CD1c-positive myeloid dendritic cell (primary cell): ENCODE measurements around the gene KLHDC7B.

Source experiments
- DNase-seq: peaks from one replicate; pipeline ENCODE4 v3.0.0-alpha.2; 2016; ENCODE audit errors: extremely low spot score

The KLHDC7B gene

DNA sequence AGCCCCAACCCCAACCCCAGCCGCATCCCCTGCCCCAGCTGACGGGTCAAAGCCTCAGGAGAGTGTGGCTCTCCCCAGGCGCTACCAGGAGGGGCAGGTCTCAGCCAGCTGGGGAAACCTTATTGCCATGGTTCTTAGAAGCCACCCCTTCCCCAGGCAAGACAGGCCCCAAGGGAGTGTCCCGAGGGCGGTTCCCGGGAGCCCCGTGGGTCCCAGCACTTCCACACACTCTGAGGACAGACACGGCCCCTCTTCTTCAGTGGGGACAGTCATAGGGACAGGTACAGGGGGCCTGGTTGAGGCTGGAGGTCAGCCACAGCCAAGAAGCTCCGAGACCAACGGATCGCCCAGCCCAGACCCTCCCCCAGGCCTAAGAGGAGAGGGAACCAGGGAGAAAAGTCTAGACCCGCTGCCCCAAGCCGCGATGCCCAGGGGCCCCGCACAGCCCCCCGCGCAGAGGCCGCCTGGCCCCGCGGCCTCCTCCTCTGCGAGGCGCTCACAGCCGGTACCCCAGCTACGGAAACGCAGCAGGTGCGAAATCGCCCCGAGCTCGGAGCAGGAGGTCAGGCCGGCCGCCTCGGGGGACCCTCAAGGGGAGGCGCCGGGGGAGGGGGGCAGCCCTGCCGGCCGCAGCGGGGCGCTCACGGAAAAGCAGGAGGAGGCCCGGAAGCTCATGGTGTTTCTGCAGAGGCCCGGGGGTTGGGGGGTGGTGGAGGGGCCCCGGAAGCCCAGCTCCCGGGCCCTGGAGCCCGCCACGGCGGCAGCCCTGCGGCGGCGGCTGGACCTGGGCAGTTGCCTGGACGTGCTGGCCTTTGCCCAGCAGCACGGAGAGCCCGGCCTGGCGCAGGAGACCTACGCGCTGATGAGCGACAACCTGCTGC, 2.6 kb downstream of the KLHDC7B start:
- no peak for DNase-seq

DNA sequence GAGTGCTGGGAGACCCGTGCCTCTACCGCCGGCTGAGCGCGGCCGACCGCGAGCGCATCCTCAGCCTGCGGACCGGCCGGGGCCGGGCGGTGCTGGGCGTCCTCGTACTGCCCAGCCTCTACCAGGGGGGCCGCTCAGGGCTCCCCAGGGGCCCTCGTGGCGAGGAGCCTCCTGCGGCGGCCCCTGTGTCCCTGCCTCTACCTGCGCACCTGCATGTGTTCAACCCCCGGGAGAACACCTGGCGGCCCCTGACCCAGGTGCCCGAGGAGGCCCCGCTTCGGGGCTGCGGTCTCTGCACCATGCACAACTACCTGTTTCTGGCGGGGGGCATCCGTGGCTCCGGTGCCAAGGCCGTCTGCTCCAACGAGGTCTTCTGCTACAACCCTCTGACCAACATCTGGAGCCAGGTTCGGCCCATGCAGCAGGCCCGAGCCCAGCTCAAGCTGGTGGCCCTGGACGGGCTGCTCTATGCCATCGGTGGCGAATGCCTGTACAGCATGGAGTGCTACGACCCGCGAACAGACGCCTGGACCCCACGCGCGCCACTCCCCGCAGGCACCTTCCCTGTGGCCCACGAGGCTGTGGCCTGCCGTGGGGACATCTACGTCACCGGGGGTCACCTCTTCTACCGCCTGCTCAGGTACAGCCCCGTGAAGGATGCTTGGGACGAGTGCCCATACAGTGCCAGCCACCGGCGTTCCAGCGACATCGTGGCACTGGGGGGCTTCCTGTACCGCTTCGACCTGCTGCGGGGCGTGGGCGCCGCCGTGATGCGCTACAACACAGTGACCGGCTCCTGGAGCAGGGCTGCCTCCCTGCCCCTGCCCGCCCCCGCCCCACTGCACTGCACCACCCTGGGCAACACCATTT, 3.5 kb downstream of the KLHDC7B start:
- no peak for DNase-seq

DNA sequence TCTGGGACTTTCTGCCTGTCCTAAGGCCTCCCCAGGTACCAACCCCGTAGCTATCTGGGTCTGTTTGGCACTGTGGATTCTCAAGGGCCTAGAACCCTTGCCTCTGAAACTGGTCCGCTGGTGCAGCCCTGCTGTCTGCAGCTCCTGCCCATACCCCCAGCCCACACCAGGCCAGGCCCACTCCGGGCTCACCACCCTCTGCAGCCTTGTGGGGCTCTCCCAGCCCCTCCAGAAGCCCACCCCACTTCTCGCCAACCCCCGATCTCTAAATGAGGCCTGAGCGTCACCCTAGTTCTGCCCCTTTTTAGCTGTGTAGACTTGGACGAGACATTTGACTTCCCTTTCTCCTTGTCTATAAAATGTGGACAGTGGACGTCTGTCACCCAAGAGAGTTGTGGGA, 4.7 kb downstream of the KLHDC7B start:
- DNase-seq, result no peak

DNA sequence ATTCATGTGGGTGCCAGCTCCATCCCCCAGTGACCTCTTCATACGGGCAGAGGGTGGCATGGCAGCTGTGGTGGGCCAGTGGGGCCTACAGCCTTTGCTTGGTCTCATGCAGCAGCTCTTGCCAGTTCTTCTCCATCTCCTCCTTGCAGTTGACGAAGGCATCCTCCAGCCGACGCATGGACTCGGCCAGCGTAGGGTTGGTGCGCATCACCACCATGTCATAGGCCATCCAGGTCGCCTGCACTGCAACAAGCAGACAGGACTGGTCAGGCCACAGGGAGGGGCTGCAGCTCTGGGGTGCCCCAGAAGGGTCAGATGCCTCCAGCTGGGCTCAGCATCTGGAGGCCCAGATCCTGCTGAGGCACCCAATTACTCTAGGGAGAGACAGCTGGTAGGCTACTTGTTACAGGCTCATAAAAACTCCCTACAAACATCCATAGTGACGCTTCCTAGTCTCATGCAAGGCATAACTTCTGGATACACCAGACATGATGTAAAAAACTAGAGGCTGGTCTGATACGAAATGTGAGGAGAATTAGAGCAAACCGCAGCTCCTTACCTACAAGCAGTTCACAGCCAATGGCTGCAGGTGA, 5.6 kb downstream of the KLHDC7B start:
- DNase-seq, result no peak

DNA sequence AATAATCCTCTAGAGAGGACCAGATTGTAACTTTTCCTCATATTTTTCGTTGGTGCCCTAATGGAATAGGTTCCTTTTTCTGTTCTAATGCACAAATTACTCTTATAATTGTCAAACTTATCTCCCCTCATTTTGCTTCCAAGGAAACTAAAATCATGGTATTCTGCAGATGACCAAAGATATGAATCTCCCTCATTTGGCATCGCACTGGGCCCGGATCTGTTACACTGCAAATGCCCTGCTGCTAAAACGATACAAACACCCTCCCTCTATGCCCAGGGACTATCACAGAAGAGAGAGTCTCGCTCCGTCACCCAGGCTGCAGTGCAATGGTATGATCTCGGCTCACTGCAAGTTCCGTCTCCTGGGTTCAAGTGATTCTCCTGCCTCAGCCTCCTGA, 7.6 kb downstream of the KLHDC7B start:
- DNase-seq, result no peak

DNA sequence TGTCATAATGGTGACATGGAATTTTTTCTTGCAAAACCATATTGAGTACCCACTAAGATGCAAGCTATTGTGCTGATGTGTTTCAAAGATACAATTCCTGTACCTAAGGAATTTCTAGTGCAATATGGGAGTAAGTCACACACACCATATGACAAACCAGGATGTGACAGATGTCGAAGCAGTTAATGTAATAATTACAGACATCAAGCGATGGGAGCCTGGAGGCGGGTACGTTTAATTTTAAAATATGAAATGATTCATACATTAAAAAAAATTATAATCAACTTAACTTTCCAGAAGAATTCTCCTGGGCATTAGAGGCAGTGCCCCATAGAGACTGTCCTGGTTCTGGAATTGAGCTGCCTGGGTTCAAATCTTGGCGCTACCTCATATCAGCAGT, 11.0 kb downstream of the KLHDC7B start:
- DNase-seq, result no peak

DNA sequence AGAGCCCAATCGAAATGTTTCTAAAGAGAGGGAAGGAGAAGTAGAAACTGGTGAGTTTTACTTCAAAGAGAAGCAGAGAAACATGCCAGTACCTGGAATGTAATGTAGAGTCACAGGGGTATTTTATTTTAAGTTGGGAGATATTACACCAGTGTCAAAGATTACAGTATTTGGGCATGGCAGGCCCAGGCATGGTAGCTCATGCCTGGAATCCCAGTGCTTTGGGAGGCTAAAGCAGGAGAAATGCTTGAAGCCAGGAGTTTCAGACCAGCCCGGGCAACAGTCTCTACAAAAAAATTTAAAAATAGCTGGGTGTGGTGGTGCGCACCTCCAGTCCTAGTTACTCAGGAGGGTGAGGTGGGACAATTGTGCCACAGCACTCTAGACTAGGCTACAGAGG, 14.3 kb downstream of the KLHDC7B start:
- no peak for DNase-seq

DNA sequence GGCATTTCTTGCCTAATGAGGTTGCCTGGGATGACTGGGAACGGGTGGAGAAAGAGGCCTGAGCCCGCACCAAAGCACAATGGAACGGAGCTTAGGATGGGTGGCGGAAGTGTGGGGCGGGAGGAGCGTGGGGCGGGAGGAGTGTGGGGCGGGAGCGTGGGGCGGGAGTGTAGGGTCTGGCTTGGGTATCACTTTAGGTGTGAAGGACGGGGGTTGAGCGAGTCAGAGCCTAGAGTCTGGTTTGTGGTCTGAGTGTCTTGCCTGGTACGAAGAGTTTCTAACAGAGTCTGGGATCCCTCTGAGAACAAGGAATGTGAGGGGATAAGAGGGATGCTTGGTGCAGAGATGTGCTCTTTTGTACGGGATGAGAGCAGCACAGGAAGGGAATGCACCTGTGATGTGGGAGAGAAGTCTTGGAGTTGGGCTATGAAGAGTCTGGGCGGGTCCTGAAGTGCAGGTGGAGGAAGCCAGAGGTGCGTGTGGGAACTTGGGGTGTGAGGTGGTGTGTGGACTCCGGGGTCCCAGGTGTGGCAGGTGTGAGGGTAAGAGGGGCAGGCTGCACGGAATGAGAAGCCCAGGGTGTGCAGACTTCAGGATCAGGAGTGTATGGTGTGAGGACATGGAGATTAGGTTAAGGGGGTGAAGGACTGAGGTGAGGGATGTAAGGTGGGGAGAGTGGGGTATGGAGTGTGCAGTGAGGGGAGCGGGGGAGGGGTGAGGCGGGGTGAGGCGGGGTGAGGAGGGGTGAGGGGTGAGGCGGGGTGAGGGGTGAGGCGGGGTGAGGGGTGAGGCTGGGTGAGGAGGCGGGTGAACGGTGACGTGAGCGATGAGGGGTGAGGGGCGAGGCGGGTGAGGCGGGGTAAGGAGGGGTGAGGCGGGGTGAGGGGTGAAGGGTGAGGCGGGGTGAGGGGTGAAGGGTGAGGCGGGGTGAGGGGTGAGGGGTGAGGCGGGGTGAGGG, 16.0 kb downstream of the KLHDC7B start:
- DNase-seq, result no peak

DNA sequence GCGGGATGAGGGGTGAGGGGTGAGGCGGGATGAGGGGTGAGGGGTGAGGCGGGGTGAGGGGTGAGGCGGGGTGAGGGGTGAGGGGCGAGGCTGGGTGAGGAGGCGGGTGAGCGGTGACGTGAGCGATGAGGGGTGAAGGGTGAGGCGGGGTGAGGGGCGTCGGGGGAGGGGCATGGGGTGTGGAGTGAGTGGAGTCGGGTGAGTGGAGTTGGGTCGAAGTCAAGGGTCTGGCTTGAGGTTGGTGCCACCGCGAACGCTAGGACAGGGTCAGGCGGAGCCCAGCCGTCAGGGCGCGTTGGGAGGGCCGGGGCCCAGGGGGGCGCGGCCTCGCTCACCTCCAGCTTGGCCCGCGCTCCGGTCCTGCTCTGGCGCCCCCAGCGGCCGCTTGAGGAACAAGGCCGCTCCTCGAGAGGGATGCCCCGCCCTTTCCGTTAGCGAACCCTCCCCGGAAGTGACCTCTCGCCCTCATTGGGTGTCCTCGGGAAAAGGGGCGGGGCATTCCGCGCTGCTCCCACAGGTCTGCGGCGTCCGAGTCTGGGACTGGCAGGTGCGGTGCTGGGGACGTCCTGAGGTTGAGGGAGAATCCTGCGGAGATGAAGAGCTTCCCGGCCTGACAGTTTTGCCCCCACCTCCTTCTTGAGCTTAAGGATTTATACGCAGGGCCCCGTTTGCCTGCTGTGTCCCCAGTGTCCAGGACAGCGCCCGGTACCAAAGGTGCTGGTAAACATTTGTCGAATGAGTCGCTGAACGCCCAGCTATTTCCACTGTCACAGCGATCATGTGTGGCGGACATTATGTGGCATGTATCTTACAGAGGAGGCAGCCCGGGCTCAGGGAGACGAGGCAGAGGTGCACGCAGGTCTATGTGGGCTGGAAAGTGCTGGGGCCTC, 17.1 kb downstream of the KLHDC7B start, which contains the start of gene SYCE3:
Gene SYCE3 (minus strand): TSS at position 397 of the 890 bp plus-strand sequence. CDS start 6,514 bp downstream, outside the sequence.
- peak; percentile 99 for DNase-seq

DNA sequence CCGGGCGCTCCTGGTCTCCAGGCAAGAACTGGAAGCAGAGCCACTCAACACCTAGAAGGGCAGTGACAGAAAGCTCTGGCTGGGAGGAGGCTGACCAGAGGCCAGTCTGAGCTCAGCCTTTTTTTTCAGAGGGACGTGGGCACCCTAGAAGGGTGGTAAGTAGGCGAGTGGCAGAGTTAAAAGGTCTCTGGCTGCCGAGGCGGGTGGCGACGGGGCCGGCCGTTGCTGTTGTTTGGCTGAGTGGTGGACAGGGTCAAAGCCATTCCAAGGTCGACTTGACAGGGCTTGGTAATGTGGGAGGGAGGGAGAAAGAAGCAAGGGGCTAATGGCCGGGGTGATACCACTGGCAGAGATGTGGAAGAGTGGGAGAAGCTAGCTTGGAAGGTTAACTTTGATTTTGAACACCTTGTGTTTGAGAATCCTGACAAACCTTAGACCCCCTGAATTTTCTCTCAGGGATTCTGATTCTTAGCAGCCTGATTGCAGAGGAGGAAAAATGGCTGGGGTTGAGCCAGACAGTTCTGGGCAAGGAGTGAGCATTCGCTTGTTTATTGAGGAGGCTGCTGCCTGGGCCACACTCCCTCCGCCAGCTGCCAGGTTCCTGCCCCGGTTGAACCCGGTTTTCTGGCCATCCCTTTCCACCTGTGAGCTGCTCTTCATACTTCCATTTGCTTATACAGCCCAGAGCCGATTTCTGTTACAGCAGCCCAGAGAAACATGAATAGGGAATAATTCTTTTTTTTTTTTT, 17.9 kb downstream of the KLHDC7B start:
- no peak for DNase-seq

DNA sequence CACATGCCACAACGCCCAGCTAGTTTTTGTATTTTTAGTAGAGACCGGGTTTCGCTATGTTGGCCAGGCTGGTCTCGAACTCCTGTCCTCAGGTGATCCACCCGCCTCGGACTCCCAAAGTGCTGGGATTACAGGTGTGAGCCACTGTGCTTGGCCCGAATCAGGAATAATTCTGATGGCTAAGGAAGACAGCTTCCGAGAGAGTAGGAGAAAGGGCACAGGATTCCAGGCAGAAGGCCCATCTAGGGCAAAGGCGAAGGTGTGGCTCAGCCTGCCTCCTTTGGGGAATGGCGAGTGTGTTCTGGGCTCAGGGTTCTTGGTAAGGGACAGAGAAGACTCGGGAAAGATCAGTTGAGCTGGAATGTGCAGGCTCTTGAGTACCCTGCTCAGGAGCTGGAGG, 18.6 kb downstream of the KLHDC7B start:
- DNase-seq, result no peak

DNA sequence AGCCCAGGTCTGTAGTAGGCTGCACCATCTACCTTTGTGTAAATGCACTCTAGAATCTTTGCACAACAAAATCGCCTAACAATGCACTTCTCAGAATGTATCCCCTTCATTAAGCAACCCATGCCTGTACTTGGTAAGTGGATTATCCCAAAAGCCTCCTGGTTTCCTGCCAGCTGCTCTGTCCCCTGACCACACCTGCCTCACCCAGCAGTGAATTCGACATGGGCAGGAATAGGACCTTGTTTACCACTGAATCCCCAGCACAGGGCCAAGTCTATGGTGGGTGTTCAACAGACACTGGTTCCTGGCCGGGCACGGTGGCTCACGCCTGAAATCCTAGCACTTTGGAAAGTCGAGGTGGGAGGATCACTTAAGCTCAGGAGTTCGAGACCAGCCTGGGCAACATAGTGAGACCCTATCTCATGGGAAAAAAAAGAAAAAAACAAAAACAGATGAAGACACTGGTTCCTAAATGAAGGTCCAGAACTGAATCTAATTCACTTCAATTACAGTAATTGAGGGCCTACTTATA, 22.1 kb downstream of the KLHDC7B start:
- DNase-seq, result no peak

DNA sequence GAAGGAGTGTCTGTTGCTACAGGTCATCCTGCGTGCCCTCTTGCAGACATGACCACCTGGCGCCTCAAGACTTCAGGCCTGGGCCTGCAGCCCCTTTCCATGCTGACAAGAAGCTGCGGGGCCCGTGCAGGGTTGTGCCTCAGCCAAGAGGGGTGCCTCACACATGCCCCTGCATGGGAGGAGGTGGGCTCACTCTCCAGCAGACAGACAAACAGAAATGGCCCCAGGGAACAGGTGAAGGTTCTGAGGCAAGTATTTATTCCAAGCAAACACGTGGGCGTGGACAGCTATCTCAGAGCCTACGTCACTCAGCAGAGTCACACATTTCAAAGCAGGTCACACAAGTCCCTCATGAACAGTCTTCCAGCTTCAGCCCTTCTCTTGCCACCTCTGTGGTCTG, 22.9 kb downstream of the KLHDC7B start:
- no peak for DNase-seq

DNA sequence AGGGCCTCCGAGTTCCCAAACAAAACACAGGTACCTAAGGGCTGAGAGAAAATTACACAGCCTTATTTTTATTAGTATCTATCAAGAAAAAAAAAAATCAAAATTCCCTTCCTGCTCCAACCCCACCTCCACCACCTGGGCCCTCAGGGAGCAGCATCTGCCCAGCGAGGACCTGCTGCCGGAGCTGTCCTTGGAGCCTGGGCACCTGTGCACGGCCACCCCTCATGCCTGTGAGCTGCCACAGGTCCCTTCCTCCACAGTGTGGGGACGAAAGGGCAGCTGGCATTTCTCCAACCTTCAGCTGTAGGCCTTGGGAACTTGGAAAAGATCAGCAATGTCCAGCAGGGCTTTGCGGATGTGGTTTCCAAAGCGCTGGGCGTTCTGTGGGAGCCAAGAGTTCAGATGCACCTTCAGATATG, 23.4 kb downstream of the KLHDC7B start:
- DNase-seq, result no peak

DNA sequence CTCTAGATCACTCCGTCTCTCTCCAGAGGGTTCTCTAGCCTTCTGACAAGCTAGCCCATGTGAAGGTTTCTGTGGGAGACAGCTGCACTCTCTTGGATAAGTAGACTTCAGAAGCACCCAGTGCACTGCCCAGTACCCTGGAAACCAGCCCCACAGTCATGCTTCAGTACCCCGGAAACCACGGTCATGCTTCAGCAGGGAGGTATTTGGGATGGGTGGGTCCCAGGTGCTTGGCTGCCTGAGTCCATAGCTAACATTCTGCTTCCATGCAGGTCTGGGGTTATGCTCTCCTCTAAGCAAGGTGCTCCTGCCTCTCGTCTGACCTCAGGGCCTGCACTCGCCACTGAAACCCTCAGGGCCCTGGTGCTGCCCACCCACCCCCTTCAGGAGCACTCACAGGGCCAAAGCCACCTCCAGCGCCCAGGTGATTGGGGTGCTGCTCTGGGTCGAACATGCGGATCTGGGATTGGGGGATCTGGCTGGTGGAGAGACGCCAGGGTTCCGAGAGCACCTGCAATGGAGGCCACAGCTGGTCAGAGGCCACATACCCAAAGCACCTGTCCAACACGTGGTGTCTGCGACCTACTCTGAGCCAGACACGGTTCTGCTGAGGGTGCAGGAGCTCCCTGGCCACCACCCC, 24.3 kb downstream of the KLHDC7B start:
- no peak for DNase-seq

DNA sequence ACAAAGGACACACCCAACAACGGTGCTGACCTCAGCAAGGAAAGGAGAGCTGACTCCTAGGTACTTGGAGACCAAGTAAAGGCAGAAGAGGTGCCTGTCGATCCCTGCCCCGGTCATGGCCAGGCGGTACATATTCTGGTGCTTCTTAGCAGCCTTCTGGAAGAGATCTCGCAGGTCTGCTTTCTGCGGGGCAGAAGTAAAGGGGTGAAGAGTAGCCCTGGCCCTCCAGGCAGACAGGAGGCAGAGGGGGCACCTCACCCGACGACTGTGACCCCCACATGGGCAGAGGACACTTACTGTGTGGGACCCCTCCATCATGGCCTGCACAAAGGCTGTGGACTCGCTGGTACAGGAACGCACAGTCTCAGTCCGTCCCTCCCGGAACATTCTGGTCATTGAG, 25.2 kb downstream of the KLHDC7B start:
- no peak for DNase-seq

DNA sequence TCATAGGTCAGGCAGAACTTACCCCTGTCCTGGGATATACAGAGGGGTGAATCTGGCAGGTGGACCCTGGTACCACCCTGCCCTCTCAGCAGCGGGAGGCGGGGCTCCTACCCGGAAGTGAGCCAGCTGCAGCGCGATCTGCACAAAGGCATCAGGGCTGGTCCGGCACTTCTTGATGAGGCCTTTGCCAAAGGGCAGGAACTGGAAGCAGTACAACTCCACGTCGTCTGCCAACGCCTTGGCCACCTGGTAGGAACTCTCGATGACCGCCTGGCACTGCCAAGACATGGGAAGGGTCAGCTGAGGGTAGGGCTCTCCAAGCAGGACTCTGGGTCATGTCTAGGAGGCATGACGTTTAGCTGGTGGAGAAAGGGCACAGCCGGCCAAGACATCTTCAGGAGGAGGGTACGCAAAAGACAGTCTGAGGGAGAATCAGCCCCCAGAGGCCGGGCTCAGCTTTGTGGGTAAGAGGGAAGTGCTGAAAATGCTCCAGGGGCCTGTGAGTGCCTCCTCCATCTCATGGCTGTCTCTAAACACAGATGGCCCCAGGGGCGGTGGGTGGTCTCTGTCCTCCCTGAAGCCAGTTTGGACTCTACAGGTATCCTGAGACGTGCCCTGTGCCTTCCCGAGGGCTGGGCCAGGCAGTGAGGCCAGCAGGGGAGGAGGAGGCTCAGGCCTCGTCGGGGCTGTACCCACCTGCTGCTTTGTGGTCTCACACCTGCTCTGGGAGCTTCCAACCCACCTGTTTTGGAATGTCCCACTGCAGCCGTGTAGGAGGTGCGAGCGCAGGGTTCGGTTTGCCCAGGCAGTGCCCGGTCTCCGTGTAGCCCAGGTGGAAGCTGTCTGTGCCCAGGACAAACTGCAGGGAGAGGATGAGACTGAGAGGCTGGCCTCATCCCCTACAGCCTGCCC, 25.8 kb downstream of the KLHDC7B start:
- DNase-seq, result no peak

DNA sequence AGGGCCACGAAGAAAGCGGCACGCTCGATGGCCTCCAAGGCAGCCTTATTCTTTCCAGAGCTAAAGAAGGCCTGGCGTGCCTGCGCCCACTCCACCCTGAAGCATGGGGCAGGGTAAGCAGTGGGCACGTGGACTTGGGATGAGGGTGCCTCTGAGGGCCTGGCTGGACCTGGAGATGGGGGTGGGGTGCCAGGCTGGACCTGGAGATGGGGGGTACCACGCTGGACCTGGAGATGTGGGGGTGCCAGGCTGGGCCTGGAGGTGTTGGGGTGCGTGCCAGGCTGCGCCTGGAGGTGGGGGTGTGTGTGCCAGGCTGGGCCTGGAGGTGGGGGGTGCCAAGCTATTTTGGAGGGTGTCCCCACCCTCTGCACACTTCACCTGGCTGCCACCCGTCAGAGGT, 27.3 kb downstream of the KLHDC7B start:
- no peak for DNase-seq
